Duodenal mucosa (tissue), 2 donors: Measurements from ENCODE around the gene CLDN34.
A peak's percentile ranks its signal among the peaks of the same experiment; 100 is the strongest.

Experiments used
- H3K27ac ChIP-seq: one replicate; pipeline ENCODE4 v1.7.0; 2013; ENCODE audit warnings: low read depth, low read length
- H3K27me3 ChIP-seq, 2 donors: one replicate each; pipeline ENCODE4 v1.7.0; 2013; ENCODE audit warnings: low read length in 2 of 2, control low read depth in 1 of 2; ENCODE audit not compliant: insufficient read depth in 2 of 2, control insufficient read depth in 1 of 2
- H3K36me3 ChIP-seq, 2 donors: one replicate each; pipeline ENCODE4 v1.7.0; 2013; ENCODE audit warnings: low read length in 2 of 2, control low read depth in 1 of 2; ENCODE audit not compliant: insufficient read depth in 2 of 2, control insufficient read depth in 1 of 2
- H3K4me1 ChIP-seq, 2 donors: one replicate each; pipeline ENCODE4 v1.7.0; 2013; ENCODE audit warnings: low read length in 2 of 2, control low read depth in 1 of 2; ENCODE audit not compliant: insufficient read depth in 2 of 2, control insufficient read depth in 1 of 2
- H3K4me3 ChIP-seq, 2 donors: one replicate each; pipeline ENCODE4 v1.7.0; 2013; ENCODE audit warnings: low read length in 2 of 2, low read depth in 1 of 2
- H3K9ac ChIP-seq, 2 donors: one replicate each; pipeline ENCODE4 v1.7.0; 2013; ENCODE audit warnings: low read length in 2 of 2, low read depth in 1 of 2
- H3K9me3 ChIP-seq, 2 donors: one replicate each; pipeline ENCODE4 v1.7.0; 2013; ENCODE audit warnings: low read length in 2 of 2, control low read depth in 1 of 2; ENCODE audit not compliant: control insufficient read depth in 1 of 2

The CLDN34 gene

DNA sequence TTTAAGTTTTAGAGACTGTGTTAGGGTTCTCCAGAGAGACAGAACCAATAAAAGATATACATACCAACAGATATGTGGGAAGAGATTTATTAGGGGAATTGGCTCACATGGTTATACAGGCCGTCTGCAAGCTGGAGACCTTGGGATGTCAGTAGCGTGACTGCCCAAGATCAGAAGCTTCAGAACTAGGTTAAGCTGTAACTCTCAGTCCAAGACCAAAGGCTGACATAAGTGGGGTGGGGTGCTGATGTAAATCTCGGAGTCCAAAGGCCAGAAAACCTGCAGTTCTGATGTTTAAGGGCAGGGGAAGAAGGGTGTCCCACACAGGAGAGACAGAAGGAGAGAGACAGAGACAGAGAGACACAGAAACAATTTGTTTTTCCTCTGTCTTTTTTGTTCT is 10.5 kb downstream of the CLDN34 start:
- Histone ChIP-seq H3K4me1 (no peaks in the 10 kb centered on the region), H3K36me3 (no peaks in the 10 kb centered on the region), H3K4me3 (no peak overlapping the region), H3K27ac (no peak overlapping the region), H3K9me3 (no peaks in the 10 kb centered on the region), H3K9ac (no peak overlapping the region), H3K27me3 (no peaks in the 10 kb centered on the region)

DNA sequence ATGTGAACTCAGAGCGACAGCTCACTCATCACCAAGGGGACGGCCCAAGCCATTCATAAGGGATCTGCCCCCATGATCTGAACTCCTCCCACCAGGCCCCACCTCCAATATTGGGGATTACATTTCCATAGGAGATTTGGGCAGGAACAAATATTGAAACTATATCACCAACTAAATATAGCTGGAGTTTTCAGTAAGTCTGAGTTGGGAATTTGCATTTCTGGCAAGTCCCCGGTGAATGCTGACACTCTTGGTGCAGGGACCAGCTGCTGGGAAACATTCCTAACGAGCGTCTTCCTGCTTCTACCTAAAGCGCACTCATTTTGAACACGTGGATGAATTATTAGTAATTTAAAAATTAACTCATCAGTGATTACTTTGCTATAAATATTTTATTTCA is 13.2 kb downstream of the CLDN34 start:
- Histone ChIP-seq H3K27me3 (no peaks in the 10 kb centered on the region), H3K4me3 (no peak overlapping the region), H3K9me3 (no peaks in the 10 kb centered on the region), H3K9ac (no peak overlapping the region), H3K4me1 (no peaks in the 10 kb centered on the region), H3K36me3 (no peaks in the 10 kb centered on the region), H3K27ac (no peak overlapping the region)

DNA sequence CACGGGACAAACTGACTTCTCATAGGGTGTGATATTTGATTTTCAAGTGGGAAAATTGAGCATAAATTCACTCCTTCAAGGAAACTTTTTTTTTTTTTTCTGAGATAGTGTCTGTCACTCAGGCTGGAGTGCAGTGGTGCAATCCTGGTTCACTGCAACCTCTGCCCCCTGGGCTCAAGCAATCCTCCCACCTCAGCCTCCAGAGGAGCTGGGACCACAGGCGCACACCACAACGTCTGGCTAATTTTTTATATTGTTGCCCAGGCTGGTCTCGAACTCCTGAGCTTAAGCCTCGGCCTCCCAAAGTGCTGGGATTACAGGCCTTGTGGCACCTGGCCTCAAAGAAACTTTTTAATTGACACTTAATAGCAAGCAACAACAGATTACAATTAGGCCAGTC is 13.8 kb downstream of the CLDN34 start:
- H3K4me3 ChIP-seq, result no peak overlapping the region
- no peak overlapping the region for H3K9ac ChIP-seq
- H3K27me3 ChIP-seq, result no peaks in the 10 kb centered on the region
- H3K36me3 ChIP-seq, result no peaks in the 10 kb centered on the region
- H3K9me3 ChIP-seq, result no peaks in the 10 kb centered on the region
- peak overlapping the region; percentile 50 for H3K27ac ChIP-seq
- no peaks in the 10 kb centered on the region for H3K4me1 ChIP-seq

DNA sequence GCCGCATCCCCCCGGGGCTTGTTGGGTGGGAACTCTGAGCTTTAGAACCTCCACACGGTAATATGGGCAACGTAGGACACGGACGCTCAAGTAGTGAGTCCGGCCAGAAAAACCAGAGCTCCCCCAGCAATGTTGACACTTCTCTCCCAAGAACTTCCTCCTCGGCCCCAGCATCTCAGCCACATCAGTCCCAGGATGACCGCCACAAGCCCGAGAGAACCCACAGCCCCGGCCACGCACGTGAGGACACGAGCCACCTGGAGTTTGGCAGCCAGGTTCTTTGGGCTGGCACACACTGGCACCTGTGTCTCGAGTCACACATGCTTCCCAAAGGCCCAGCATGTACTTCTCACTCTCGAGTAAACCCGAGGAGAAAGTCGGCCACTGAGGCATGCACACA is 16.3 kb downstream of the CLDN34 start:
- Histone ChIP-seq H3K27ac (no peak overlapping the region), H3K36me3 (no peaks in the 10 kb centered on the region), H3K27me3 (no peaks in the 10 kb centered on the region)

DNA sequence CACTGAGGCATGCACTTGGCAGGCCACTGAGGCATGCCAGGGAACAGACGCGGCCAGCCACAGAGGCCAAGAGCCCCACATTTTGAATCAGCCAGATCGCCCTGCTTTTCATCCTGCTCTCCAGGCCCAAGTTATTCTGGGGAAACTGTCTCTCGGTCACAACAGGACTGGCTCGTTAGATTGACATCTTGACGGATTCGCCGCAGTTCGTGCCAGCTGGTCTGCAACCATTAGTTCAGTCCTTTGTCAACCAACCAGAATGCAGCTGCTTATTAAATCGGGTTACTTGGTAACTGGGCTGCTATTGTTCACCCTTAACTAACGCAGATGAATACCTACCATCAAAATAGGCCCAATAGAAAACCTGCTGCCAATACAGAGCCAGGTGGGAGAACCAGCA is 16.7 kb downstream of the CLDN34 start:
- Histone ChIP-seq H3K4me1 (no peaks in the 10 kb centered on the region), H3K9me3 (no peaks in the 10 kb centered on the region)

More for the DNA sequence above, 16.3 kb downstream of the CLDN34 start:
- Histone ChIP-seq H3K9me3 (no peaks in the 10 kb centered on the region), H3K9ac (no peak overlapping the region), H3K4me1 (no peaks in the 10 kb centered on the region), H3K4me3 (no peak overlapping the region)

DNA sequence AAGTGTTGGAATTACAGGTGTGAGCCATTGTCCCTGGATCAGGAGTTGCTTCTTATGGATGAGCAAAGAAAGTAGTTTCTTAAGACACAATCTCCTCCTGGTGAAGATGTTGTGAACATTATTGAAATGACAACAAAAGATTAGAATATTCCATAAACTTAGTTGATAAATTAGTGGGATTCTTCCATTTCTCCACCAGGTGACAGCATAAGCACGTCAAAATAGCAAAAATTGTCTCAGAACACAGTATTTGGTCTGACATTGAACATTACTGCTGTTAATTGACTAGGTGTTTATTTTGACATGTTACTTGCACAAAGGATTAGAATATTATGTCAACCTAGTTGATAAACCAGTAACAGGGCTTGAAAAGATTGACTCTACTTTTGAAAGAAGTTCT is 21.6 kb downstream of the CLDN34 start:
- Histone ChIP-seq H3K27ac (no peak overlapping the region), H3K9me3 (no peaks in the 10 kb centered on the region), H3K27me3 (no peaks in the 10 kb centered on the region), H3K4me3 (no peak overlapping the region), H3K4me1 (no peaks in the 10 kb centered on the region), H3K36me3 (no peaks in the 10 kb centered on the region), H3K9ac (no peak overlapping the region)

More for the DNA sequence above, 16.7 kb downstream of the CLDN34 start:
- Histone ChIP-seq H3K27ac (no peak overlapping the region), H3K36me3 (no peaks in the 10 kb centered on the region), H3K27me3 (no peaks in the 10 kb centered on the region), H3K9ac (no peak overlapping the region), H3K4me3 (no peak overlapping the region)

DNA sequence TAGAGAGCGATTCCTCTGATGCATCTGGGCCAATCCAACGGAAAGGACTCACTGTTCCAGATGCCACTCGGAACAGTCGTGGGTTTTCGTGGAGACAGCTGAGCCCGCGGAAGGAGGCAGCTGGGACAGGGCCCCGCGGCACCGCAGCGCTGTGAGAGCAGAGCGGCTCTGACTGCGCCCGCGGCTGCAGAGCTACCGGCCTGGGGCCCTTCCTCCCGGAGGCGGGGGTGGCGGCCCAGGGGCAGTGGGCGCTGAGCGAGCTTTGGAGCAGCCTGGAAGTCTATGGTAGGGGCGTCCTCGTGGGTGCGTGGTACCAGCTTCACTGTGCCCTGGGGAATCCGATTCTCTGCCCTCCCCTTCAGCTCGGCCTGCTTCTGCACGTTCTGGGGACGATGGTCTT is 24.9 kb downstream of the CLDN34 start:
- H3K27ac ChIP-seq, result no peak overlapping the region
- H3K36me3 ChIP-seq, result no peaks in the 10 kb centered on the region
- H3K4me1 ChIP-seq, result no peaks in the 10 kb centered on the region
- H3K9me3 ChIP-seq, result no peaks in the 10 kb centered on the region
- no peak overlapping the region for H3K9ac ChIP-seq
- H3K4me3 ChIP-seq, result no peak overlapping the region
- H3K27me3 ChIP-seq, result no peaks in the 10 kb centered on the region

DNA sequence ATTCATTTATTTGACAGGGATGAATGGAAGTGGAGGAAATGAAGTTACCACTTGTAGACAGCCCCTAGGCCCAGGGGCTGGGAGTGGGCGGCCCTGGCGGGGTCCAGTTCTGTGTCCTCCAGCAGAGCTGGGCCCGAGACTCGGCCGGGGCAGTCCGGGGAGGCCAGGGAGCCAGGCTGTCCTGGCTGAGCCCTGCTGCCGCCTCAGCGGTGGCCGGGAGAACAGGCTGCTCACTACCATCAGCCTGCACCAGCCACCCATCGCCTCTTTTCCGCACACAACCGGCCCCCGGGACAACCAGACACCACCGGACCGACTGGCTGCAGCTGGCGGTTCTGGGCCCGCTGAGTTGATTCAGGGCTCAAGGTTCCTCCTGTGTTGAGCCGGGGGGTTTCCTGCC is 25.6 kb downstream of the CLDN34 start:
- Histone ChIP-seq H3K9me3 (no peaks in the 10 kb centered on the region), H3K27ac (no peak overlapping the region), H3K4me1 (no peaks in the 10 kb centered on the region), H3K4me3 (no peak overlapping the region), H3K27me3 (no peaks in the 10 kb centered on the region), H3K36me3 (no peaks in the 10 kb centered on the region), H3K9ac (no peak overlapping the region)

DNA sequence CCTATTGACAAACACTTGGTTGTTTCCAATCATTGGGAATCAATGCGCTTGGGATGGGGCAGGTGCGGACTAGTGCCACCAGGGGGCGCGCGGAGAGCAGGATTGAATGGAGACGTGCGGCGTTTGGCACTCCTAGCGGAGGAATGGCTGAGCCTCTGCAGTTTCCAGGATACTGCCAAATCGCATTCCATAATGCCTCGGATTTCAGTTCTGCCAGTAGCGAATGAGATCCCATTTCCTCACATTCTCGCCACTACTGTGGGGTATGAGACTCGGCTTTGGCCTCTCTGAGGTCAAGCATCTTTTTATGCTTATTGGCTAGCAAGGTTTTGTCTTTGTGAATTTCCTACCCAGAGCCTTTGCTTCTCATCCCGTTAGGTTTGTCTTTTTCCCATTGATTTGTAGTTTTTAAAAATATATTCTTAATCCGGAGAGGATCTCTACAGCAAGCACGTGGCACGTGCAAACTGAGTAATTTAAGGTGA is 28.7 kb downstream of the CLDN34 start:
- Histone ChIP-seq H3K27ac (no peak overlapping the region), H3K4me3 (no peak overlapping the region), H3K27me3 (no peaks in the 10 kb centered on the region), H3K36me3 (no peaks in the 10 kb centered on the region), H3K4me1 (no peaks in the 10 kb centered on the region), H3K9me3 (no peaks in the 10 kb centered on the region), H3K9ac (no peak overlapping the region)

DNA sequence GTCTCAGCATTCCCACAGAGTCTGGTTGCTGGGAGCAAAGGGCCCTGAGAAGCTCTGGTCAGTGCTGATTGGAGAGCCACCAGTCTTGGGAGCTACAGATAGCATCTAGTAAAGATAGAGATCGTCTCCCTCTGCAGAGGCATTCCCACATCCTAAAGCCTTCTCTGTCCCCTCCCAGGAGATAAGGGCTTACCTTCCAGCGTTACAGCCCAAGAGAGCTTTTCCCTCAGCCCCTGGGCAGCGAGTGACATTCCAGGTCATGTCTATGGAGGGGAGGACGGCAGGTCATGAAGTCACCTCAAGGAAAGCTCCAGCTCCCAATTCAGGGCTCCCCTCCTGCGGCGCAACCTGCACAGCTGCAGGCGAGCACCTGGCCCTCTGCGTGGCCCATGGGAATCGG is 29.9 kb downstream of the CLDN34 start:
- H3K27me3 ChIP-seq, result no peaks in the 10 kb centered on the region
- no peaks in the 10 kb centered on the region for H3K9me3 ChIP-seq
- H3K27ac ChIP-seq, result no peak overlapping the region
- H3K4me3 ChIP-seq, result no peak overlapping the region
- no peaks in the 10 kb centered on the region for H3K4me1 ChIP-seq
- H3K9ac ChIP-seq, result no peak overlapping the region
- no peaks in the 10 kb centered on the region for H3K36me3 ChIP-seq

DNA sequence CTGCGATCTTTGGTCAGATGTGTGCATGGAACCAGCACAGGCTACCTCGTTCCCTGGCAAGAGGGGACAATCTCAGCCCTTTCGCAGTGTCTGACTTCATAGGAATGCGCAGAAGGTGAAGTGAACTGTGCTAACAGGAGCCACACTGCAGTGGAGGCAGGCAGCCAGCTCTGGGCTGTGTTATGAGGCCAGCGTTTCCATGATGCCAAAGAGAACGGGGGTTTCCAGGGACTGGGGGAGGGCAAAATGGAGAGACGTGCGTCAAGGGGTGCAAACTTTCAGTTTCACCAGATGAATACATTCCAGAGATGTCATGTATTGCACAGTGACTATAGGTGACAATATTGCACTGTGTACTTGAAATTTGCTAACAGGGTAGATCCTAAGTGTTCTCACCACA is 30.4 kb downstream of the CLDN34 start:
- Histone ChIP-seq H3K4me1 (no peaks in the 10 kb centered on the region), H3K36me3 (no peaks in the 10 kb centered on the region), H3K27me3 (no peaks in the 10 kb centered on the region), H3K27ac (no peak overlapping the region), H3K9ac (no peak overlapping the region), H3K4me3 (no peak overlapping the region), H3K9me3 (no peaks in the 10 kb centered on the region)
